ENCODE results near the gene RBM45.
A peak's percentile ranks its signal among the peaks of the same experiment; 100 is the strongest.
"Not testable (repeated sequence)": the region's sequence is repeated elsewhere in the genome, so short reads cannot be mapped to it uniquely, and the experiment has no call there.

Gene RBM45

DNA sequence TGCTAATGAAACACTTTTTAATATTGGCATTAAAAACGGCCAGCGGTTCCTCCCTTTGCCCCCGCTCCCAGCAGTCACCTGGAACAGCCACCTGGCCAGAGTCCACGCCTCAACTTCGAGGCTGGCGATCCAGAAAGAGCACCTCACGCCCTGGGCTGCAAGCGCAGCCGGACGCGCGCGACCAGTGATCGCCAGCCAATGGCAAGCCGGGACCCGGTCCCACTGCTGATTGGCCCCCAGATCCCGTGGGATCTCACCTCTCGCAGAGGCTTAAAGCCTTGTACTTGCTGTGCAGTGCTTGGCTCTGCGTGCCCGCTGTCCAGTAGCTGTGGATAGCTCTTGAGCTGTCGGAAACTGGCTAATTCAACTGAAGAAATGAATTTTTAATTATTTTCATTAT is 4.1 kb upstream of the RBM45 start:
- no peak for DNase-seq

GRCh38 chr2:178109813-178110212 is 2.4 kb upstream of the RBM45 start:
- DNase-seq: peak; percentile 41

- no peak for DNase-seq
Measured at GRCh38 chr2:178110681-178111080, 1.6 kb upstream of the RBM45 start.

DNA sequence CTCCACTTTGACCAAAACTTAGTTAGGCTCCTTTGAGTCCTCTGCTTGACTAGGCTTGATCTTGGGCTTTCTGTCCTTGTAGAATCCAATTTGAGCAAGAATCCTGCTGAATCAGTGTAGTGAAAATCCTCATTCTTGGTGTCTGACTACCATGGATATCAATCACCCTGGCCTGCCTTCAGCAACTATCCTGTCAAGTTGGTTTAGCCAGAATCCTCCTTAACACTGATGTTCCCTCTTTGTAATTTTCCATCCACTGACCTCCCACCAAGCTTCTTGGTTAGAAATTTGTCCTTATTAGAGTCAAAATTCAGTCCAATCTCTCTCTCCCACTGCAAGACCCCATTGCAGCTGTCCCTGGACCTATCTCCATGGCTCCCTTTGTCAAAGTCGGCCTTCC is 494 bp upstream of the RBM45 start:
- DNase-seq: no peak

DNA sequence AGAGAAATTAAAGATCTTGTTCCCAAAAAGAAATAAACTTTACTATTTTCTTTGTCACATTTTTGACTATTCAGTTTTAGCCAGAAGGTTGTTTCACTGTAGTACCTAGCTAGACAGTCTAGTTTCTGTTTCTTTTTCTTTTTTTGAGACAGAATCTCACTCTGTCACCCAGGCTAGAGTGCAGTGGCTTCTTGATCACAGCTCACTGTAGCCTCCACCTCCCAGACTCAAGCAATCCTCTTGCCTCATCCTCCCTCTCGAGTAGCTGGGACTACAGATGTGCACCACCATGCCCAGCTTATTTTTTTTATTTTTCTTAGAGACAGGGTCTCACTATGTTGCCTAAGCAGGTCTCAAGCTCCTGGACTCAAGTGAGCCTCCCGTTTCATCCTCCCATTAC is 2.2 kb downstream of the RBM45 start:
- no peak for DNase-seq

GRCh38 chr2:178115271-178115670 is 3.0 kb downstream of the RBM45 start:
- no peak for DNase-seq

DNA sequence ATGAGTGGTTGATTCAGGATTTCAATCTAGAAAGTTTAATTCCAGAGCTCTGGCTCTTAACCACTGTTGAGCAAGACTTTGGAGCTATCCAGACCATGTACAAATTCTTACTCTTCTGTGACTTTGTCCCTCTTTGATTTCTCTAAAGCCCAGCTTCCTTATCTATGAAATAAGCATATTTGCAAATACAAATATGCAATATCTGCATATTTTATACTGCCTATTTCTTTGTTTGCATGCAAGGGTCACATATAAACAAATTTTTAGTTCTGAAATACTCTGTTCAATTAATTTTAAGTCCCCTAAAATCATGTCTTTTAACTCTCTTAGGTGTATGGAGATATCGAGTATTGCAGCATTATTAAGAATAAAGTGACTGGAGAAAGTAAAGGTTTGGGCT is 5.5 kb downstream of the RBM45 start:
- no peak for DNase-seq

DNA sequence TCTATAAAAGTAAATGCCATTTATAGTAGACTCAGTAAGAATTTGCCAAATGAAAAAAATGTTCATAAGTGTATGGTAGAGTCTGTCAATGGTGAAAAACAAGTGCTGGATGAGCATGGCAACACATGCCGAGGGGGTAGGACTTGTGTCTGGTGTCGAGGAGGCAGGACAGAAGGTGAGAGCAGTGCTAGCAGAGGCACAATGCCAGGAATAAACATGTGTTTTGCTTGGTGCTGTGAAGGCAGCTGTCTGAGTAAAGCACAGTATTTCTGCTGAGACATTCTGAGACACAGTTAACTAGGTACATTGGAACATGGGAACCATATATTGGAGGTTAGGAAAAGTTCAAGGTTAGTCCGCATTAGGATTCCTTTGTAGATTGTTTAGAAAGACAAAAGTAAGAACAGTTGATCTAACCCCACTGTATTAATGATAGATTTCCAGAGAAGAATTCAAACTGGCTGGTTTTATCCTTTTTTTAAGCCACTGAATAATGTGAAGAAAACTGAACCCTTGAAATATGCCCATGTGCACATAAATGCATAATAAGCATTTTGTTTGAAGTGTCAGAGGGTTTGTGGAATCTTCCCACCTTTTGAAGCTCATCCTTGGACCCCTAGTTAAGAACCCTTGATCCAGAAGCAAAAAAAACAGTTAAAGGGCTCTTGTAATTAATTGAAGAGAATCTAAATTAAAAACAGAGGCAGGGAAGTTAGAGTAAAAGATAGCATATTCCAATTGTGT is 7.1 kb downstream of the RBM45 start:
- no peak for DNase-seq

DNA sequence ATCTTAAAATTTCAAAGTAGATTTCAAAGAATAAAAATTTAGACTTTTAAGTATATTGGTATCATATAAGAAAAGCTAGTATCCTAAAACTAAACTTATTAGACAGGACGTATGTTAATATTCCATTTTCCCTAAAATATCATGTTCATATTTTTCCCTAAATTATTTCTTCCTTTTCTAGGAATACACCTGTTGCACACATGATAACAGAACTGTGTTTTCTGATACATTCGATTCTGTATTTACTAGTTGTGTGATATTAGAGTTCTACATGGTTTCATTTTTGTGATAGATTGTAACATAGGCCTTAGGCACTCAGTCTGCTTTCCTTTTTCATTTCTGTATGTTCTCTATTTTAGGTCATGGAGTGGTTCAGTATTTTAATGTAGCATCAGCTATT is 10.9 kb downstream of the RBM45 start:
- DNase-seq: no peak

- DNase-seq: no peak
Measured at GRCh38 chr2:178125125-178125524, 12.9 kb downstream of the RBM45 start.

DNA sequence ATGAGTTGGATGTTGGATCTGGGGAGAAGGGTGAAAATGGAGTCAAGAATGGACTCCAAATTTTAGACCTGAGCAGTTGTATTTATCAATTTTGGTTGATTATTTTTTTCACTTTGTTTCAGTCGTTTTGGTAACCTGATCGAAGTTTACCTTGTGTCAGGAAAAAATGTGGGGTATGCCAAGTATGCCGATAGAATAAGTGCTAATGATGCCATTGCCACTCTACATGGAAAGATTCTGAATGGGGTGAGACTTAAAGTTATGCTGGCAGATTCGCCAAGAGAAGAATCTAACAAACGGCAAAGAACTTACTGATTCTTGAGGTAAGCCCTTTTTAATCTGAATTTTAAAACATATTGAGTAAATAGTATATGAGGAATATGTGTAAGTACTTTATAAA is 13.6 kb downstream of the RBM45 start:
- DNase-seq: no peak

- no peak for DNase-seq
Measured at GRCh38 chr2:178128836-178129630, 16.8 kb downstream of the RBM45 start.

DNA sequence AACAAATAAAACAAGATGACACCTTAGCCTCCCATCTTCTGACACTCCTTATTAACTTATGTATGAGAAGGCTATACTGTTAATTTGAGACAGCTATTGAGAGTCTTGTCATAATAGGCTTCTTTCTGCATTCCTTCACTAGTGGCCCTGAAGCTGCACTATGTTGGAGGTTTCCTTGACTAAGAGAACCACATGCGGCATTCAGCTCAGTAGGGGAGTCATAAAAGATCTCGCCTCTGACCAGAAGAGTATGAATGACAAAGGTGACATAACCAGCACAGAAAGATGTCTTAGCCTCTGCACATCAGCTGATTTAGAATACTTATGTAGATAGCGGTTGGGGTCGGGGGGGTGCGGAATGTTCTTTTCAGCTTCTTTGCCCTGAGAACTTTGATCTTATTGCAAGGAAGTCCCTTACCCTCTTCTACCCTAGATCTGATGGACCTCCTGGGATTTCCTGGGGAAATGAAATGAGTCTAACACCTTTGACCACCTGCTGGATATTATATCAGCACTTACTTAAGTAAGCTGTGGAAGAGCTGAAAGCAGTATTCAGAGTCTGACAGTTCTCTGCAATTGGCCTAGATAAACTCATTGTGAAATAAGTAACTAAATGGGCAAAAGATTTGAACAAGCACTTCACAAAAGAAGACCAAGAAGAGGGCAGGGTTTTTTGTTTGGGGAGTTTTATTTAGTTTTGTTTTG is 24.2 kb downstream of the RBM45 start:
- DNase-seq: no peak

- DNase-seq: no peak
Measured at GRCh38 chr2:178142274-178143065, 30.2 kb downstream of the RBM45 start.

DNA sequence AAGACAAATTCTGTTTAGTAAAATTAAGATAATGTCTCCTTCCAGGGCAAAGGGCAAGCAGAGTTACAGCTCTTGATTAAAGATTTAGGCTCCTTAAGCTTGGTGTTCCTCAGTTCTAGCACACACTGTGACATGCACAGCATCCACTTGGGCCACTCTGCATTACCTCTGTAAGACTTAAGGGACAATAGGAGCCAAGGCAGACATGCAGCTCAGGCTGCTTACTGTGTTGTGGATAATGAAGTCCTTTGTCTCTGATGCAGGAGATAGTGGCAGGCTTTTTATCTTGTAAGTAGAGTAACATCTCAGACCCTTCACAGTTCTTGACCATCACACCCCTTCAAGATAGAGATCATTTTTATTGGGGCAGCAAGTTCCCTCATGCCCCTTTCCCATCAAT is 31.2 kb downstream of the RBM45 start:
- no peak for DNase-seq

DNA sequence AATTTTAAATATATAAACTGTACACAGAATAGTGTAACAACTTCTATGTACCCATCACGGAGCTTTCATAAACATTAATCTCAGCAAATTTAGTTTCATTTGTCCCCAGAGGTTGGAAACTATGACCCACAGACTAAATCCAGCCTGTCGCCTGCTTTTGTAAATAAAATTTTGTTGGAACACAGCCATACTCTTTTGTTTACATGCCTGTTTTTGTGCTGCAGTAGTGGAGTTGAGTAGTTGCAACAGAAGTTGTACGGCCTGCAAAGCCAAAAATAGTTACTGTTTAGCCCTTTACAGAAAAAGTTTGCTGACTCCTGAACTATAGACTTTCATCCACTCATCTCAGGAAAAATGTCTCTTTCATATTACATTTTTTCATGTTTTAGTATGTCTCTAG is 39.8 kb downstream of the RBM45 start:
- no peak for DNase-seq

- DNase-seq: no peak
Measured at GRCh38 chr2:178152542-178152941, 40.3 kb downstream of the RBM45 start.

DNA sequence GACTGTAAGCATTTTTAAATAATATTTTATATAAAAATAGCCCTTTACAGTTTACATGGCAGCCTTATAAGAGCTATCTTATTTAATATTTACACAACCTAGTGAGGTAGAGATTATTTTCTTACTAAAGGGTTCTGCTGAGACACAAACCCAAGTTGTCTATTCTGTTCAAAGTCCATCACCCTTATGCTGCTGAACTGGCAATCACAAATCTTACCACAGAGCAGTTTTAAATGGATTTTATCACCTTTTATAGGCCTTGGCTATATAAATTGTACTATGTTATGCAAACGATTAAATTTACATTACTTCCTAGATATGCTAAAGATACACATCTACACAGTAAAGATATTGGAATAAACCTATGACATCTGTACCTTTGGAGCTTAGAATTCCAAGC is 40.7 kb downstream of the RBM45 start:
- DNase-seq: no peak

- DNase-seq: not testable (repeated sequence)
Measured at GRCh38 chr2:178153878-178154277, 41.6 kb downstream of the RBM45 start.

GRCh38 chr2:178155524-178155923 is 43.3 kb downstream of the RBM45 start:
- DNase-seq: no peak

- no peak for DNase-seq
Measured at GRCh38 chr2:178157574-178157973, 45.3 kb downstream of the RBM45 start.

GRCh38 chr2:178159966-178160365 is 47.7 kb downstream of the RBM45 start:
- DNase-seq: no peak

- no peak for DNase-seq
Measured at GRCh38 chr2:178160601-178161000, 48.4 kb downstream of the RBM45 start.

Data from SHP77 treated with DMSO at 0.1 percent for 48 hours (cell line).